Measurements from ENCODE around the gene SLC37A2.

The SLC37A2 gene

GRCh38 chr11:125070699-125071254 is 7.7 kb downstream of the SLC37A2 start:
- in situ Hi-C loops (cut with HindIII; ENCODE audit: low sequenced_read_pairs) = no loop called here

GRCh38 chr11:125071435-125071834 is 8.3 kb downstream of the SLC37A2 start:
- in situ Hi-C loops (cut with HindIII; ENCODE audit: low sequenced_read_pairs) = no loop called here

- in situ Hi-C loops (cut with HindIII; ENCODE audit: low sequenced_read_pairs) = no loop called here
Measured at GRCh38 chr11:125071846-125072217, 8.7 kb downstream of the SLC37A2 start.

GRCh38 chr11:125072218-125072960 is 9.3 kb downstream of the SLC37A2 start:
- in situ Hi-C loops (cut with HindIII; ENCODE audit: low sequenced_read_pairs) = no loop called here

GRCh38 chr11:125072961-125073590 is 10.0 kb downstream of the SLC37A2 start:
- in situ Hi-C loops (cut with HindIII; ENCODE audit: low sequenced_read_pairs) = no loop called here

GRCh38 chr11:125073616-125074483 is 10.7 kb downstream of the SLC37A2 start:
- in situ Hi-C loops (cut with HindIII; ENCODE audit: low sequenced_read_pairs) = no loop called here

GRCh38 chr11:125074511-125075241 is 11.6 kb downstream of the SLC37A2 start:
- in situ Hi-C loops (cut with HindIII; ENCODE audit: low sequenced_read_pairs) = no loop called here

GRCh38 chr11:125075242-125075625 is 12.1 kb downstream of the SLC37A2 start:
- in situ Hi-C loops (cut with HindIII; ENCODE audit: low sequenced_read_pairs) = no loop called here

GRCh38 chr11:125075900-125076317 is 12.8 kb downstream of the SLC37A2 start:
- in situ Hi-C loops (cut with HindIII; ENCODE audit: low sequenced_read_pairs) = no loop called here

GRCh38 chr11:125076378-125076945 is 13.4 kb downstream of the SLC37A2 start:
- in situ Hi-C loops (cut with HindIII; ENCODE audit: low sequenced_read_pairs) = no loop called here

GRCh38 chr11:125078016-125078415 is 14.9 kb downstream of the SLC37A2 start:
- in situ Hi-C loops (cut with HindIII; ENCODE audit: low sequenced_read_pairs) = no loop called here

- in situ Hi-C loops (cut with HindIII; ENCODE audit: low sequenced_read_pairs) = no loop called here
Measured at GRCh38 chr11:125078516-125079140, 15.5 kb downstream of the SLC37A2 start.

- in situ Hi-C loops (cut with HindIII; ENCODE audit: low sequenced_read_pairs) = no loop called here
Measured at GRCh38 chr11:125079151-125079877, 16.2 kb downstream of the SLC37A2 start.

GRCh38 chr11:125079878-125080530 is 16.9 kb downstream of the SLC37A2 start:
- in situ Hi-C loops (cut with HindIII; ENCODE audit: low sequenced_read_pairs) = no loop called here

- in situ Hi-C loops (cut with HindIII; ENCODE audit: low sequenced_read_pairs) = no loop called here
Measured at GRCh38 chr11:125080531-125080911, 17.4 kb downstream of the SLC37A2 start.

- in situ Hi-C loops (cut with HindIII; ENCODE audit: low sequenced_read_pairs) = no loop called here
Measured at GRCh38 chr11:125081098-125081798, 18.1 kb downstream of the SLC37A2 start.

- in situ Hi-C loops (cut with HindIII; ENCODE audit: low sequenced_read_pairs) = no loop called here
Measured at GRCh38 chr11:125082040-125082439, 18.9 kb downstream of the SLC37A2 start.
